IPS-15b (cell line): Measurements from ENCODE around the gene LYPD1.

Experiments used
- H3K27me3 ChIP-seq: one replicate; pipeline ENCODE4 v1.6.1; 2013; ENCODE audit warnings: low read length; ENCODE audit not compliant: control insufficient read depth, insufficient read depth
- H3K36me3 ChIP-seq: one replicate; pipeline ENCODE4 v1.6.1; 2013; ENCODE audit warnings: low read length; ENCODE audit not compliant: control insufficient read depth, insufficient read depth
- H3K4me1 ChIP-seq: one replicate; pipeline ENCODE4 v1.6.1; 2013; ENCODE audit warnings: mild to moderate bottlenecking, low read length; ENCODE audit not compliant: control insufficient read depth, insufficient read depth
- H3K4me3 ChIP-seq: one replicate; pipeline ENCODE4 v1.5.1; 2013; ENCODE audit warnings: low read depth, low read length
- H3K9ac ChIP-seq: one replicate; pipeline ENCODE4 v1.6.1; 2013; ENCODE audit warnings: low read depth, mild to moderate bottlenecking, low read length
- H3K9me3 ChIP-seq: one replicate; pipeline ENCODE4 v1.6.1; 2013; ENCODE audit warnings: mild to moderate bottlenecking, low read length; ENCODE audit not compliant: control insufficient read depth, insufficient read depth

The LYPD1 gene

GRCh38 chr2:132599556-132599955 is 70.4 kb downstream of the LYPD1 start:
- H3K4me1 ChIP-seq, result no peaks in the 10 kb centered on the region
- H3K27me3 ChIP-seq, result no peaks in the 10 kb centered on the region
- H3K4me3 ChIP-seq, result no peak overlapping the region
- no peaks in the 10 kb centered on the region for H3K36me3 ChIP-seq
- no peaks in the 10 kb centered on the region for H3K9me3 ChIP-seq
- H3K9ac ChIP-seq, result no peak overlapping the region

GRCh38 chr2:132598536-132598935 is 71.5 kb downstream of the LYPD1 start:
- Histone ChIP-seq H3K4me3 (no peak overlapping the region), H3K27me3 (no peaks in the 10 kb centered on the region), H3K4me1 (no peaks in the 10 kb centered on the region), H3K36me3 (no peaks in the 10 kb centered on the region), H3K9ac (no peak overlapping the region), H3K9me3 (no peaks in the 10 kb centered on the region)

- no peaks in the 10 kb centered on the region for H3K36me3 ChIP-seq
- no peak overlapping the region for H3K4me3 ChIP-seq
- no peaks in the 10 kb centered on the region for H3K9me3 ChIP-seq
- no peak overlapping the region for H3K9ac ChIP-seq
- no peaks in the 10 kb centered on the region for H3K27me3 ChIP-seq
- no peaks in the 10 kb centered on the region for H3K4me1 ChIP-seq
Measured at GRCh38 chr2:132597831-132598230, 72.2 kb downstream of the LYPD1 start.

- Histone ChIP-seq H3K9me3 (no peaks in the 10 kb centered on the region), H3K4me3 (no peak overlapping the region), H3K27me3 (no peaks in the 10 kb centered on the region), H3K36me3 (no peaks in the 10 kb centered on the region), H3K4me1 (no peaks in the 10 kb centered on the region), H3K9ac (no peak overlapping the region)
Measured at GRCh38 chr2:132597166-132597565, 72.8 kb downstream of the LYPD1 start.

- Histone ChIP-seq H3K27me3 (no peaks in the 10 kb centered on the region), H3K9ac (no peak overlapping the region), H3K9me3 (no peaks in the 10 kb centered on the region), H3K36me3 (no peaks in the 10 kb centered on the region), H3K4me1 (no peaks in the 10 kb centered on the region), H3K4me3 (no peak overlapping the region)
Measured at GRCh38 chr2:132595693-132596092, 74.3 kb downstream of the LYPD1 start.

GRCh38 chr2:132595186-132595585 is 74.8 kb downstream of the LYPD1 start:
- H3K4me3 ChIP-seq, result no peak overlapping the region
- no peaks in the 10 kb centered on the region for H3K36me3 ChIP-seq
- no peaks in the 10 kb centered on the region for H3K9me3 ChIP-seq
- H3K4me1 ChIP-seq, result no peaks in the 10 kb centered on the region
- no peak overlapping the region for H3K9ac ChIP-seq
- H3K27me3 ChIP-seq, result no peaks in the 10 kb centered on the region
